Lower leg skin (tissue), 4 donors: ENCODE results near the gene AVP. TPM values are rescaled to one million over a fixed set of nuclear protein-coding genes. Genes with fewer than 3 reads are reported as not detected.

Source experiments
- DNase-seq, 2 donors: peaks; one replicate each; pipeline ENCODE4 v3.0.0-alpha.2; 2019; ENCODE audit warnings: low spot score in 2 of 2
- H3K4me3 ChIP-seq: fragments of 200-600 bp; sonication (generic); 2 replicates; pipeline ENCODE4 v1.5.1; 2017; ENCODE audit warnings: mild to moderate bottlenecking, low read depth; ENCODE audit not compliant: poor library complexity, severe bottlenecking
- POLR2A ChIP-seq, 2 donors: fragments of 450-650 bp; IDR thresholded peaks; one replicate each; pipeline ENCODE4 v1.6.1; 2016 to 2017; ENCODE audit warnings: antibody characterized with exemption in 2 of 2, mild to moderate bottlenecking in 1 of 2, moderate library complexity in 1 of 2
- WGBS, 2 donors: methylation state at CpG; one replicate each; pipeline ENCODE4 v1.1.5; 2018; 5-methylcytosine and 5-hydroxymethylcytosine counted together
- intact Hi-C: fragments of 100-400 bp; cut with DNase I; formaldehyde crosslinking; loops from one replicate; pipeline ENCODE4 v1.15.0; 2023; ENCODE audit warnings: low total_unique reads
- total RNA-seq, 4 donors: library from RNA; depleted of rRNA; stranded (reverse); fragments of >200 nt; gene quantifications; one replicate each; pipeline ENCODE4 v1.1.0, GENCODE V29; 2016
- TF ChIP-seq, protein P1 (sequence below), 3 donors: fragments of 450-650 bp; IDR thresholded peaks; one replicate each; pipeline ENCODE4 v1.5.1; 2016; ENCODE audit warnings: antibody characterized with exemption in 3 of 3, mild to moderate bottlenecking in 3 of 3, moderate library complexity in 2 of 3

Gene AVP
- total RNA-seq, 4 donors from 2014 or later, result not detected

DNA sequence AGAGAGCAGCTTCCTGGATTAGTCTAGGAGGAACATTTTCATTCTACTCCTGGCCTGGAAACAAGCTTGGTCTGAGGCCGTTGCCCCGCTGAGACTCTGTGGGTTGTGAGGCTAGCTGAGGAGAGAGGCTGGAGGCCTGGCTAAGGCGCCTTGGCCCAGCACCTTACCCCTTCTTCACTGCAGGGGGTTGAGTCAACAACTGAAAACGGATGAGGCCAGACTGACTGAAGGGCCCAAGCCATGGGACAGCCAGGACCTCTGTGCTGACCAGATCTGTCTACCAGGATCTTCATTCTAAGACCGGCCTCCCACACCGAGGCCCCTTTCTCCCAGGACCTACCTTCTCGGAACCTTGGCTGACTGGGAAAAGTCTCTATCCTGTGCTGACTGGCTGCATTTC, 3.5 kb upstream of the AVP start:
- intact Hi-C loops, result no loop called here
- TF ChIP-seq, protein P1, sequence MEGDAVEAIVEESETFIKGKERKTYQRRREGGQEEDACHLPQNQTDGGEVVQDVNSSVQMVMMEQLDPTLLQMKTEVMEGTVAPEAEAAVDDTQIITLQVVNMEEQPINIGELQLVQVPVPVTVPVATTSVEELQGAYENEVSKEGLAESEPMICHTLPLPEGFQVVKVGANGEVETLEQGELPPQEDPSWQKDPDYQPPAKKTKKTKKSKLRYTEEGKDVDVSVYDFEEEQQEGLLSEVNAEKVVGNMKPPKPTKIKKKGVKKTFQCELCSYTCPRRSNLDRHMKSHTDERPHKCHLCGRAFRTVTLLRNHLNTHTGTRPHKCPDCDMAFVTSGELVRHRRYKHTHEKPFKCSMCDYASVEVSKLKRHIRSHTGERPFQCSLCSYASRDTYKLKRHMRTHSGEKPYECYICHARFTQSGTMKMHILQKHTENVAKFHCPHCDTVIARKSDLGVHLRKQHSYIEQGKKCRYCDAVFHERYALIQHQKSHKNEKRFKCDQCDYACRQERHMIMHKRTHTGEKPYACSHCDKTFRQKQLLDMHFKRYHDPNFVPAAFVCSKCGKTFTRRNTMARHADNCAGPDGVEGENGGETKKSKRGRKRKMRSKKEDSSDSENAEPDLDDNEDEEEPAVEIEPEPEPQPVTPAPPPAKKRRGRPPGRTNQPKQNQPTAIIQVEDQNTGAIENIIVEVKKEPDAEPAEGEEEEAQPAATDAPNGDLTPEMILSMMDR (IDR thresholded peaks at IDR 0.05), result no peak
- TF ChIP-seq POLR2A (IDR thresholded peaks at IDR 0.05), result no peak
- H3K4me3 ChIP-seq, result no peak overlapping the region
- WGBS, 2 donors, result 86 to 89% methylated on average over 7 of the region's 7 CpGs
- DNase-seq, result no peak

DNA sequence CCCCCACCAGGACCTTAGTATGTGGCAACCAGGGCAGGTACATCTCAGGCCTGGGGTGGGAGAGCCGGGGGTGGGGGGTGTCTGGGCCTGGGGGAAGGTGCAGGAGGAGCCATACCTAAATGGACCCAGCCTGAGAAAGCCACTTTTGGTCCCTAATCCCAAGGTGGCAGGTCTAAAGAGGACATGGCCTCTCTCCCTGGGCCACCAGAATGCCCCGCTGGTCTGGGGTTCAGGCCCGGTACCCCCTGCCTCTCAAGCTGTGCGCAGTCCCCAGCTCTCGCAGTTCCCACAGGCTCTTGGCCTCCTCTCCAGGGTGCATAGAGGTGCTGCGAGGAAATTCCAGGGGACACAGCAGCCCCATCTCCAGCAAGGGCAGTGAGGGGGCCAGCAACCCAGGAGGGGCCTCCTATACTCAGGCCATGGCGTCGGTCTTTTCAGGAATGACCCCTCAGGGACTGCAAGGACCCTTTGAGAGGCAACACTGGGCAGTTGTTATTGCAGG, 1.1 kb upstream of the AVP start:
- intact Hi-C loops, result no loop called here
- TF ChIP-seq, protein P1 (IDR thresholded peaks at IDR 0.05), result no peak
- no peak for TF ChIP-seq POLR2A (IDR thresholded peaks at IDR 0.05)
- DNase-seq, result no peak
- 95 to 97% methylated on average over 4 to 7 of the region's 8 CpGs for WGBS, 2 donors
- no peak overlapping the region for H3K4me3 ChIP-seq

GRCh38 chr20:3084986-3085360, 449 bp upstream of the AVP start:
- no peak overlapping the region for H3K4me3 ChIP-seq
- TF ChIP-seq POLR2A (IDR thresholded peaks at IDR 0.05), result no peak
- intact Hi-C loops, result no loop called here
- DNase-seq, result no peak
- 92 to 93% methylated on average over 7 of the region's 7 CpGs for WGBS, 2 donors

DNA sequence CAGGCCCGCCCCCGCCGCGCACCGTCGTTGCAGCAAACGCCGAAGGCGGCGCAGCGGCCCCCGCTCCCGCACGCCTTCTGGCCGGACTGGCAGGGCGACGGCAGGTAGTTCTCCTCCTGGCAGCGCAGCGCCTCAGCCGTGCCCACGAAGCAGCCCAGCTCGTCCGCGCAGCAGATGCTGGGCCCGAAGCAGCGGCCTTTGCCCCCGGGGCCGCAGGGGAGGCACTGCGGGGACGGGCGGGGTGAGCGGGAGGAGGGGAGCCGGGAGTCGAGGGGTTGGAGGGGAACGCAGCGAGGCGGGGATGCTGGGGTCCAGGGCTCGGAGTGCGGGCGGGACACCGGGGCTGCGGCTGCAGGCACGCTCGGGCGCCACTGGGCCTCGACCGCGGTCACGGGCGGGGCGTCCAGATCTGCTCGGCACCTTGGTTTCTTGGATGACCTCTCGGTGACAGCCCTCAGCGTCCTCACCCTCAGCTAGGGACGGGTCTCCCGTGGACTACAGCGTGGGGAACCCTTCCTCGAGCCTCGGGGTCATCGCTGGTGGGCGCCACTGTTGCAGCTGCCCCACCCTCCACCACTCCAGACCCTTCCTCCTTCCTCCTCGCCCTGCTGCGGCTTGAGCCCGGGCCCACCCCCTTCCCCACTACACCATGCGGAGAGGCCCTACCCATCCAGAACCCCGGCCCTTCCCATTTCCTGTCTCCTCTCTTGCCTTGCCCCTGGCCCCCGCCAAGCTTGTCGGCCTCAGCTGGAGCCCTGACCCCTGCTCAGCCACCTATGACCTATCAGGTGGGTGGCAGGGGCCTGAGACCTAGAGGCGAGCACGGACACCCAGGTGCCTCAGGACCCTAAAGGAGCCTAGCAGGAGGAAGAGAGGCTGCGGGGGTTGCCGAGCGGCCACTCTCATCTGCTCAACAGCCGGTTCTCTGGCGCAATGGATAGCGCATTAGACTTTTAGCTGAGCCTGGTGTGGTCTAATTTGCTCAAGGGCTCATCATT, 1.3 kb downstream of the AVP start:
- 28% methylated on average over 48 to 56 of the region's 76 CpGs for WGBS, 2 donors
- DNase-seq, result no peak
- TF ChIP-seq, protein P1 (IDR thresholded peaks at IDR 0.05), result no peak
- intact Hi-C loops, result no loop called here
- H3K4me3 ChIP-seq, result no peak overlapping the region

DNA sequence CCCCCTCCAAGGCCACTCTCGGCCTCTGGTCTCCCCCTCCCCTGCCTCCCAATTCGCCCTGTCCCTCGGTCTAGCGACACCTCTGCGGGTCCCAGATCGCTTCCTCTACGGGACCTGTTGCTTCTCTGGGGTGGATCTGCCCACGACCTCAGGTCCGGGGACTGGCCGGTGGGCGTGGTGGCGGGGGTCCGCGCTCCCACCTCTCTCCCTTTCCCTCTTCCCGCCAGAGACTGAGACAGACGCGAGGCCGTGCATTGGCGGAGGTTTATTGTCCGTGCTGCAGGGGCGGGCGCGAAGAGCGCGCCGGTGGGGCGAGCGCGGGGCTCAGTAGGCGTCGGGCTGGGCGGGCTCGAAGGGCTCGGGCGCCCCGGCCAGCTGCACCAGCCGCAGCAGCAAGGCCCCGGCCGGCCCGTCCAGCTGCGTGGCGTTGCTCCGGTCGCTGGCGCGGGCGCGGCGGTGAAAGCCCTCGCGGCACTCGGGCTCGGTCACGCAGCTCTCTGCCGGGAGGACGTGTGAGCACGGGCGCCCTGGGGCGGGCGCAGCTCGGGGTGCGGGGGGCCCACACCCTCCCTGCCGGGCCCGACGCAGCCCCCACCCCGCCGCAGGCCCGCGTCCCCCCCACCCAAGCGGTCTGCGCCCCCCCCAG, 2.1 kb downstream of the AVP start:
- H3K4me3 ChIP-seq, result peak overlapping the region; percentile 4
- intact Hi-C loops, result no loop called here
- no peak for TF ChIP-seq POLR2A (IDR thresholded peaks at IDR 0.05)
- TF ChIP-seq, protein P1 (IDR thresholded peaks at IDR 0.05), result no peak
- 8 to 29% methylated on average over 13 to 35 of the region's 71 CpGs for WGBS, 2 donors
- DNase-seq, result no peak

DNA sequence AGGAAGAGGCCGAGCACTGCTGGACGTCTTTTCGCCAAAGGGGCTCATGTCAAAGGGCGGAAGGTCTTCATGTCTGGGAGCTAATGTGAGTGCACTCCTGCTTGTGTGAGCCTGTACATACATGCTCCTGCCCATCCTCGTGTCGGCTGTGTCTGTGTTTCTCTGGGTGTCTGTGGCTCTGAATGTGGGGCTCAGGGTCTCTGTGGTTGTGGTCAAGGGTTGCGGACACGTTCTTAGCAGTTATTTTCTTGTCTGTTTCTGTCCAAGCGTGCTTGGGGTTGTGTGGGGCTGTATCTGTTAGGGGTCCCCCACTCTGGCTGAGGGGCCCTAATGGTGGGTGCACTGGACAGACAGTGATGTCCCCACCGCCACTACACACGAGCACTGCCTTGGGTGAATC, 2.9 kb downstream of the AVP start:
- DNase-seq, result no peak
- H3K4me3 ChIP-seq, result no peak overlapping the region
- 82 to 90% methylated on average over 11 of the region's 11 CpGs for whole genome bisulfite sequencing, 2 donors
- intact Hi-C loops, result no loop called here
- TF ChIP-seq, protein P1 (IDR thresholded peaks at IDR 0.05), result no peak
